ENCODE results near the gene BMPER.

DNA sequence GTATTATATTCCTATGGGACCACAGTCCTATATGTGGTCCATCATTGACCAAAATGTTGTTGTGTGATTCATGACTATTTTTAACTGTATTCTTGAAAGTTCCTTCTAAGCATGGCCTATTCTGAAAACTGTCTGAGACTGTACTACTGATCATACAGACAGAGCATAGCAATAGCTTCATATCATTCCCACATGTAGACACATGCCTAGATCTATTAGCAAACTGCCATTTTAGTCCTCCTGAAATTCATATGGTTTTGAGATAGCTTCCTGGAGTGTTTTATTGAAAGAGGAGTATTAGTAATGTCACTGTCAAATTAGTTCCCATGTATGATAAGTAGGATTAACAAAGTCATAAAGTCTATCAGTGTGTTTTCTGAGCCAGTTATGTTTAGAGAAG is 157.5 kb downstream of the BMPER start:
- TF ChIP-seq, protein P1, sequence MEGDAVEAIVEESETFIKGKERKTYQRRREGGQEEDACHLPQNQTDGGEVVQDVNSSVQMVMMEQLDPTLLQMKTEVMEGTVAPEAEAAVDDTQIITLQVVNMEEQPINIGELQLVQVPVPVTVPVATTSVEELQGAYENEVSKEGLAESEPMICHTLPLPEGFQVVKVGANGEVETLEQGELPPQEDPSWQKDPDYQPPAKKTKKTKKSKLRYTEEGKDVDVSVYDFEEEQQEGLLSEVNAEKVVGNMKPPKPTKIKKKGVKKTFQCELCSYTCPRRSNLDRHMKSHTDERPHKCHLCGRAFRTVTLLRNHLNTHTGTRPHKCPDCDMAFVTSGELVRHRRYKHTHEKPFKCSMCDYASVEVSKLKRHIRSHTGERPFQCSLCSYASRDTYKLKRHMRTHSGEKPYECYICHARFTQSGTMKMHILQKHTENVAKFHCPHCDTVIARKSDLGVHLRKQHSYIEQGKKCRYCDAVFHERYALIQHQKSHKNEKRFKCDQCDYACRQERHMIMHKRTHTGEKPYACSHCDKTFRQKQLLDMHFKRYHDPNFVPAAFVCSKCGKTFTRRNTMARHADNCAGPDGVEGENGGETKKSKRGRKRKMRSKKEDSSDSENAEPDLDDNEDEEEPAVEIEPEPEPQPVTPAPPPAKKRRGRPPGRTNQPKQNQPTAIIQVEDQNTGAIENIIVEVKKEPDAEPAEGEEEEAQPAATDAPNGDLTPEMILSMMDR (conservative IDR thresholded peaks at IDR 0.05; ENCODE audit: low read depth, low read length), result no peak
- no peak for TF ChIP-seq EZH2 (IDR thresholded peaks at IDR 0.05; ENCODE audit: borderline replicate concordance, low read depth, low read length, poor library complexity, severe bottlenecking)
